Mucosa of gallbladder (tissue), 1 donor: ENCODE measurements around the gene NDUFS1. TPM values are rescaled to one million over a fixed set of nuclear protein-coding genes. Genes with fewer than 3 reads are reported as not detected.

Source experiments
- total RNA-seq: library from RNA; stranded (reverse); gene quantifications from one replicate; pipeline ENCODE4 v1.2.1, GENCODE V29; 2021
- donor health status: DM: no; HTN: no; CAD: no.

NDUFS1 gene
- total RNA-seq, 1 donor from 2014 or later, result 89.4 TPM

Other genes starting within 250 kb of the NDUFS1 start
- 24.6 TPM for gene INO80D, start 73.3 kb downstream of the NDUFS1 start, total RNA-seq
- gene EEF1B2, start 451 bp upstream of the NDUFS1 start, total RNA-seq, result 294 TPM
- 8.7 TPM for gene ZDBF2, start 115.2 kb upstream of the NDUFS1 start, total RNA-seq